MM.1S (cell line): ENCODE measurements around the gene NDFIP2.
A peak's percentile ranks its signal among the peaks of the same experiment; 100 is the strongest.

Experiments used
- DNase-seq: peaks from one replicate; pipeline ENCODE4 v3.0.0-alpha.2; 2015
- H2AFZ ChIP-seq: fragments of 300-600 bp; sonication (generic); 2 replicates; pipeline ENCODE4 v1.6.0; 2016; ENCODE audit warnings: antibody characterized with exemption, low read length
- H3F3A ChIP-seq: fragments of 300-600 bp; sonication (generic); 2 replicates; pipeline ENCODE4 v1.6.1; 2016; ENCODE audit warnings: mild to moderate bottlenecking, antibody characterized with exemption, low read length, moderate library complexity, mixed read lengths; ENCODE audit not compliant: insufficient read depth
- H3K27ac ChIP-seq: fragments of 300-600 bp; sonication (generic); 2 replicates; pipeline ENCODE4 v1.5.1; 2016; ENCODE audit warnings: mild to moderate bottlenecking, low read length
- H3K27me3 ChIP-seq: fragments of 300-600 bp; sonication (generic); replicated peaks from 2 replicates; pipeline ENCODE4 v1.6.0; 2016; ENCODE audit warnings: low read length; ENCODE audit not compliant: insufficient read depth
- H3K36me3 ChIP-seq: fragments of 300-600 bp; sonication (generic); replicated peaks from 2 replicates; pipeline ENCODE4 v1.6.1; 2016; ENCODE audit warnings: mild to moderate bottlenecking, low read length, mixed read lengths; ENCODE audit not compliant: insufficient read depth
- H3K4me1 ChIP-seq: fragments of 300-600 bp; sonication (generic); 2 replicates; pipeline ENCODE4 v1.6.1; 2016; ENCODE audit warnings: low read length, mixed read lengths
- H3K4me2 ChIP-seq: fragments of 300-600 bp; sonication (generic); 2 replicates; pipeline ENCODE4 v1.6.0; 2016; ENCODE audit warnings: low read depth, low read length
- H3K4me3 ChIP-seq: fragments of 300-600 bp; sonication (generic); 2 replicates; pipeline ENCODE4 v1.5.1; 2016; ENCODE audit warnings: low read length, mixed read lengths
- H3K79me2 ChIP-seq: fragments of 300-600 bp; sonication (generic); 2 replicates; pipeline ENCODE4 v1.6.1; 2016; ENCODE audit warnings: mixed run types, low read length, mixed read lengths
- H3K9ac ChIP-seq: fragments of 300-600 bp; sonication (generic); 2 replicates; pipeline ENCODE4 v1.6.1; 2016; ENCODE audit warnings: low read length, mixed read lengths
- H3K9me2 ChIP-seq: fragments of 300-600 bp; sonication (generic); replicated peaks from 2 replicates; pipeline ENCODE4 v1.6.1; 2016; ENCODE audit warnings: mild to moderate bottlenecking, low read length, mixed read lengths; ENCODE audit not compliant: insufficient read depth
- H3K9me3 ChIP-seq: fragments of 300-600 bp; sonication (generic); replicated peaks from 2 replicates; pipeline ENCODE4 v1.6.1; 2016; ENCODE audit warnings: mild to moderate bottlenecking, low read length, mixed read lengths; ENCODE audit not compliant: insufficient read depth
- H4K20me1 ChIP-seq: fragments of 300-600 bp; sonication (generic); 2 replicates; pipeline ENCODE4 v1.6.1; 2016; ENCODE audit warnings: mild to moderate bottlenecking, low read length, moderate library complexity, mixed read lengths; ENCODE audit not compliant: insufficient read depth
- CTCF ChIP-seq: fragments of 300-600 bp; sonication (generic); IDR thresholded peaks from 2 replicates; pipeline ENCODE4 v1.5.1; 2016; ENCODE audit warnings: antibody characterized with exemption, low read length, mixed read lengths
- EZH2 ChIP-seq: fragments of 300-600 bp; sonication (generic); optimal IDR thresholded peaks from 2 replicates; pipeline ENCODE3; 2017; ENCODE audit warnings: low read depth, mild to moderate bottlenecking, antibody characterized with exemption, low read length, mixed read lengths
- EZH2phosphoT487 ChIP-seq: fragments of 300-600 bp; sonication (generic); IDR thresholded peaks from 2 replicates; pipeline ENCODE4 v1.6.1; 2018; ENCODE audit warnings: antibody characterized with exemption, low read length

The NDFIP2 gene

DNA sequence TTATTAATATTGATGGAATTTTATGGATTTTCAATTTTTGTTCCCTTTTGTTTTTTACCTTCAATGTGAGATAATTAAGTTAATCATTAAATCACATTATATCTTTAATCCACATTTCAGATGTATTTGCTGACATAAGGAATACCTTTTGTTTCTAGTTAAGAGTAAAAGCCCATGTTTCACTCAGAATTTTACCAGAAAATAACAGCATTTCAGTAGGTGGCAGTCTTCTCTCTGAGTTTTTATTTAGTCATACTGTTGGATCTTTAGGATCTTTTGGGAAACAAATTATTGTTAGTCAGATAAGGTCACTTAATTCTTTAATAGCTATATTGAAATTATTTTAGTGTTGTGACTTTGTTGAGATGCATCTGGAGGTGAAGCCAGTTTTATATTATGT is 67.9 kb downstream of the NDFIP2 start:
- H3K9me3 ChIP-seq, result no peaks in the 10 kb centered on the region; the same call in 1 of the 2 replicates
- no peak overlapping the region for H3K27ac ChIP-seq
- no peaks in the 10 kb centered on the region for H3K4me1 ChIP-seq
- no peak overlapping the region for H3K4me2 ChIP-seq
- no peaks in the 10 kb centered on the region; the same call in 1 of the 2 replicates for H3K36me3 ChIP-seq
- no peaks in the 10 kb centered on the region for H3K27me3 ChIP-seq
- no peaks in the 10 kb centered on the region for H3K79me2 ChIP-seq
- no peak overlapping the region for H3K4me3 ChIP-seq
- no peaks in the 10 kb centered on the region for H3K9me2 ChIP-seq
- no peak overlapping the region for H3K9ac ChIP-seq
- no peak for DNase-seq
- H4K20me1 ChIP-seq, result no peaks in the 10 kb centered on the region
- H3F3A ChIP-seq, result no peaks in the 10 kb centered on the region
- H2AFZ ChIP-seq, result no peak overlapping the region
- TF ChIP-seq EZH2 (no peak), EZH2phosphoT487 (no peak), CTCF (peak; percentile 12; the same call in 1 of the 2 replicates)

DNA sequence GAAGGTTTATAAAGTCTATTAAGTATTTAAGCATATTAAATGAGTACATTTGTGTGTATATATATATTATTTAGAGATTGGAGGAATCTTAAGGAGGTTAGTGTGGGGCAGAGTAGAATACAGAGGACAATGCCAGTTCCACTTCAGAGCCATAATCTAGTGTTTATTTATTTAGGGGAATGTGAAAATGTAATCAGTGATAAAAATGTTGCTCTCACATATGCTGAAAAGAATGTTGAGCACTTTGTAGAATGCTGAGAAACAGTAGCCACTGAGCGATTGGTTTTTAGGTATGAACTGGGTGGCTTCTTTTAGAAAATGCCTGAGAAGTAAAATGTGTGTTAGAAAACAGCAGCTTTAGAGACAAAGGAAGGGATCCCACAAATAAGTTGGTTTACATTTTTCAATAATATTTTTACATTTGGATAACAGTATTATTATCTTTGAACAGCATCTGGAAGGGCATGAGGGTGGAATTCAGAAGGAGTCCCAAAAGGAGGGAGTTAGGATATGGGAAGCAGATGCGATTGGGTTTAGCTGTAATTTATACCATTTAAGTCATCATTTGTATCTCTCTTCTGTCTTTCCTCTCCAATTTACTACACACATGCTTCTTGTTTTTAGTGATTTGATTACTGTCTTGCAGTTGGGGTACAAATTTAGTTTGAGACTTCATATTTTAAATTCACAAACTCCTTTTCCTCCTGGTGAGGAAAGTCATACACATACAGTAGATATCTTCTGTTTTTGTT is 68.6 kb downstream of the NDFIP2 start:
- H3K9me2 ChIP-seq, result no peaks in the 10 kb centered on the region
- H3K27ac ChIP-seq, result no peak overlapping the region
- H4K20me1 ChIP-seq, result no peaks in the 10 kb centered on the region
- no peak for DNase-seq
- no peaks in the 10 kb centered on the region; the same call in 1 of the 2 replicates for H3K36me3 ChIP-seq
- H3K27me3 ChIP-seq, result no peaks in the 10 kb centered on the region
- H3F3A ChIP-seq, result no peaks in the 10 kb centered on the region
- no peak overlapping the region for H3K4me2 ChIP-seq
- H3K79me2 ChIP-seq, result no peaks in the 10 kb centered on the region
- no peak overlapping the region for H2AFZ ChIP-seq
- H3K9ac ChIP-seq, result no peak overlapping the region
- H3K4me1 ChIP-seq, result no peaks in the 10 kb centered on the region
- H3K4me3 ChIP-seq, result no peak overlapping the region
- no peak for TF ChIP-seq CTCF
- no peak for TF ChIP-seq EZH2
- no peak for TF ChIP-seq EZH2phosphoT487
- H3K9me3 ChIP-seq, result no peaks in the 10 kb centered on the region; the same call in 1 of the 2 replicates

GRCh38 chr13:79557666-79558065 is 76.7 kb downstream of the NDFIP2 start:
- Histone ChIP-seq H3K9me2 (no peaks in the 10 kb centered on the region), H3K27ac (no peak overlapping the region), H3K4me2 (no peak overlapping the region), H2AFZ (no peak overlapping the region), H4K20me1 (no peaks in the 10 kb centered on the region), H3K79me2 (no peaks in the 10 kb centered on the region), H3F3A (no peaks in the 10 kb centered on the region), H3K4me3 (no peak overlapping the region), H3K9ac (no peak overlapping the region), H3K36me3 (no peaks in the 10 kb centered on the region; the same call in 1 of the 2 replicates), H3K27me3 (no peaks in the 10 kb centered on the region), H3K4me1 (no peaks in the 10 kb centered on the region), H3K9me3 (no peaks in the 10 kb centered on the region; the same call in 1 of the 2 replicates)
- TF ChIP-seq CTCF, result no peak
- no peak for TF ChIP-seq EZH2phosphoT487
- no peak for TF ChIP-seq EZH2
- DNase-seq, result no peak
